HG02973 (cell line): ENCODE data around the gene LAMB3.

Experiments used
- ATAC-seq: cut with Tn5 transposase; IDR thresholded peaks from one replicate; pipeline ENCODE4 v1.9.1; 2021; ENCODE audit warnings: moderate library complexity; ENCODE audit not compliant: unreplicated experiment

LAMB3 gene

GRCh38 chr1:209567698-209568175 lies 84.5 kb downstream of the LAMB3 start:
- ATAC-seq = no peak

GRCh38 chr1:209565759-209566678 lies 86.2 kb downstream of the LAMB3 start:
- peak; percentile 88 for ATAC-seq
